IgD-negative memory B cell (primary cell): ENCODE results near the gene PCMT1. TPM values are rescaled to one million over a fixed set of nuclear protein-coding genes. Genes with fewer than 3 reads are reported as not detected.
A peak's percentile ranks its signal among the peaks of the same experiment; 100 is the strongest.

ENCODE experiments used
- H3K27ac Mint-ChIP-seq, 3 donors: one replicate each; pipeline ENCODE4 v1.8.0; 2020 to 2022; ENCODE audit warnings: mild to moderate bottlenecking in 3 of 3, mixed read lengths in 3 of 3, moderate library complexity in 1 of 3
- H3K27me3 Mint-ChIP-seq: one replicate; pipeline ENCODE4 v1.8.0; 2021; ENCODE audit warnings: mixed read lengths
- H3K36me3 Mint-ChIP-seq: one replicate; pipeline ENCODE4 v1.8.0; 2020; ENCODE audit warnings: mild to moderate bottlenecking, mixed read lengths
- H3K4me1 Mint-ChIP-seq, 3 donors: one replicate each; pipeline ENCODE4 v1.8.0; 2020 to 2022; ENCODE audit warnings: mixed read lengths in 3 of 3, mild to moderate bottlenecking in 1 of 3
- H3K4me3 Mint-ChIP-seq, 4 donors: one replicate each; pipeline ENCODE4 v1.8.0; 2020 to 2022; ENCODE audit warnings: mild to moderate bottlenecking in 4 of 4, mixed read lengths in 4 of 4, moderate library complexity in 3 of 4
- H3K9me3 Mint-ChIP-seq, 3 donors: one replicate each; pipeline ENCODE4 v1.8.0; 2020 to 2021; ENCODE audit warnings: mixed read lengths in 3 of 3, mild to moderate bottlenecking in 1 of 3
- polyA plus RNA-seq: library from polyadenylated mRNA; unstranded; fragments of 300-500 nt; fragmentation: Illumina TruSeq; gene quantifications from one replicate; pipeline ENCODE4 v1.2.3, GENCODE V29; 2021

Gene PCMT1
- 116 TPM for polyA plus RNA-seq

- Mint-ChIP-seq H3K4me3 (peak within 1 kb of the TSS; percentile 90 to 95 (median 94)), H3K27ac (peak within 1 kb of the TSS; percentile 86 to 91 (median 86)), H3K27me3 (no peaks in the 10 kb centered on the region), H3K36me3 (no peaks in the 10 kb centered on the region), H3K9me3 (no peaks in the 10 kb centered on the region), H3K4me1 (peaks cover 24 to 31% (median 25%) of the 10 kb centered on the region in 3 donors)
Observed at GRCh38 chr6:149749594-149750135, at the start of gene PCMT1. TSS of gene PCMT1 (plus strand) at chr6:149749741. CDS start at chr6:149749902, 161 bp downstream.

- H3K36me3 Mint-ChIP-seq, result no peaks in the 10 kb centered on the region
- no peaks in the 10 kb centered on the region for H3K9me3 Mint-ChIP-seq
- H3K27me3 Mint-ChIP-seq, result no peaks in the 10 kb centered on the region
- no peak overlapping the region for H3K27ac Mint-ChIP-seq
- H3K4me1 Mint-ChIP-seq, result peaks cover 11 to 18% (median 13%) of the 10 kb centered on the region in 3 donors
- H3K4me3 Mint-ChIP-seq, result no peak overlapping the region
Observed at GRCh38 chr6:149701714-149702113, 47.8 kb upstream of the PCMT1 start.

- Mint-ChIP-seq H3K9me3 (no peaks in the 10 kb centered on the region), H3K4me1 (peaks cover 36 to 45% (median 41%) of the 10 kb centered on the region in 3 donors), H3K4me3 (peak overlapping the region in 1 of 4 donors; percentile 6), H3K36me3 (peaks cover 3% of the 10 kb centered on the region), H3K27ac (peak overlapping the region in 1 of 3 donors; percentile 87), H3K27me3 (no peaks in the 10 kb centered on the region)
Observed at GRCh38 chr6:149711711-149712110, 37.8 kb upstream of the PCMT1 start.

GRCh38 chr6:149714442-149714841 lies 35.1 kb upstream of the PCMT1 start:
- H3K27ac Mint-ChIP-seq, result no peak overlapping the region
- H3K4me1 Mint-ChIP-seq, result peaks cover 29 to 36% (median 35%) of the 10 kb centered on the region in 3 donors
- H3K36me3 Mint-ChIP-seq, result peaks cover 2% of the 10 kb centered on the region
- H3K9me3 Mint-ChIP-seq, result no peaks in the 10 kb centered on the region
- peak overlapping the region in 2 of 4 donors; percentile 45 for H3K4me3 Mint-ChIP-seq
- H3K27me3 Mint-ChIP-seq, result no peaks in the 10 kb centered on the region

- H3K4me1 Mint-ChIP-seq, result peaks cover 16 to 27% (median 25%) of the 10 kb centered on the region in 3 donors
- peaks cover 2% of the 10 kb centered on the region for H3K36me3 Mint-ChIP-seq
- H3K27me3 Mint-ChIP-seq, result no peaks in the 10 kb centered on the region
- H3K9me3 Mint-ChIP-seq, result no peaks in the 10 kb centered on the region
- peak overlapping the region; percentile 91 to 100 (median 96) for H3K4me3 Mint-ChIP-seq
- peak overlapping the region in 2 of 3 donors; percentile 84 to 98 for H3K27ac Mint-ChIP-seq
Observed at GRCh38 chr6:149716181-149716963, 33.2 kb upstream of the PCMT1 start.

- peak overlapping the region; percentile 95 to 98 (median 98) for H3K27ac Mint-ChIP-seq
- H3K27me3 Mint-ChIP-seq, result no peaks in the 10 kb centered on the region
- peaks cover 16 to 25% (median 23%) of the 10 kb centered on the region in 3 donors for H3K4me1 Mint-ChIP-seq
- H3K36me3 Mint-ChIP-seq, result no peaks in the 10 kb centered on the region
- H3K4me3 Mint-ChIP-seq, result peak overlapping the region; percentile 91 to 100 (median 96)
- no peaks in the 10 kb centered on the region for H3K9me3 Mint-ChIP-seq
Observed at GRCh38 chr6:149717255-149717587, 32.3 kb upstream of the PCMT1 start.

GRCh38 chr6:149717588-149718458 lies 31.7 kb upstream of the PCMT1 start, which contains the start of gene LATS1:
TSS of gene LATS1 (minus strand) at chr6:149718101. CDS start at chr6:149702126, 15,975 bp downstream.
- Mint-ChIP-seq H3K27ac (peak within 1 kb of the TSS; percentile 96 to 98 (median 98)), H3K36me3 (no peaks in the 10 kb centered on the region), H3K9me3 (no peaks in the 10 kb centered on the region), H3K4me3 (peak within 1 kb of the TSS; percentile 91 to 100 (median 96)), H3K27me3 (no peaks in the 10 kb centered on the region), H3K4me1 (peaks cover 16 to 25% (median 23%) of the 10 kb centered on the region in 3 donors)

GRCh38 chr6:149719531-149719930 lies 30.0 kb upstream of the PCMT1 start:
- peak overlapping the region in 3 of 4 donors; percentile 25 to 65 (median 41) for H3K4me3 Mint-ChIP-seq
- H3K27me3 Mint-ChIP-seq, result no peaks in the 10 kb centered on the region
- H3K9me3 Mint-ChIP-seq, result no peaks in the 10 kb centered on the region
- H3K4me1 Mint-ChIP-seq, result peaks cover 16 to 23% (median 23%) of the 10 kb centered on the region in 3 donors
- peak overlapping the region in 2 of 3 donors; percentile 5 to 28 for H3K27ac Mint-ChIP-seq
- H3K36me3 Mint-ChIP-seq, result peaks cover under 1% of the 10 kb centered on the region

GRCh38 chr6:149723262-149723661 lies 26.3 kb upstream of the PCMT1 start:
- H3K9me3 Mint-ChIP-seq, result no peaks in the 10 kb centered on the region
- no peak overlapping the region for H3K4me3 Mint-ChIP-seq
- H3K27me3 Mint-ChIP-seq, result no peaks in the 10 kb centered on the region
- peaks cover 3% of the 10 kb centered on the region for H3K36me3 Mint-ChIP-seq
- H3K4me1 Mint-ChIP-seq, result peaks cover 4 to 9% (median 4%) of the 10 kb centered on the region in 3 donors
- H3K27ac Mint-ChIP-seq, result no peak overlapping the region

- H3K4me1 Mint-ChIP-seq, result peaks cover 0 to 11% (median 2%) of the 10 kb centered on the region in 3 donors
- H3K27ac Mint-ChIP-seq, result peak overlapping the region in 1 of 3 donors; percentile 46
- H3K9me3 Mint-ChIP-seq, result no peaks in the 10 kb centered on the region
Observed at GRCh38 chr6:149723771-149724417, 25.6 kb upstream of the PCMT1 start.

GRCh38 chr6:149725785-149726184 lies 23.8 kb upstream of the PCMT1 start:
- H3K27ac Mint-ChIP-seq, result no peak overlapping the region
- H3K36me3 Mint-ChIP-seq, result peaks cover 3% of the 10 kb centered on the region
- H3K4me3 Mint-ChIP-seq, result no peak overlapping the region
- no peaks in the 10 kb centered on the region for H3K9me3 Mint-ChIP-seq
- no peaks in the 10 kb centered on the region for H3K27me3 Mint-ChIP-seq
- peaks cover 0 to 9% (median 0%) of the 10 kb centered on the region in 3 donors for H3K4me1 Mint-ChIP-seq

More at GRCh38 chr6:149723771-149724417, 25.6 kb upstream of the PCMT1 start:
- Mint-ChIP-seq H3K36me3 (peaks cover 3% of the 10 kb centered on the region), H3K27me3 (no peaks in the 10 kb centered on the region), H3K4me3 (no peak overlapping the region)

- Mint-ChIP-seq H3K27ac (peak overlapping the region in 1 of 3 donors; percentile 76), H3K4me3 (peak overlapping the region in 1 of 4 donors; percentile 69), H3K36me3 (peaks cover 5% of the 10 kb centered on the region), H3K4me1 (peaks cover 0 to 9% (median 0%) of the 10 kb centered on the region in 3 donors), H3K27me3 (no peaks in the 10 kb centered on the region), H3K9me3 (no peaks in the 10 kb centered on the region)
Observed at GRCh38 chr6:149727793-149728498, 21.6 kb upstream of the PCMT1 start.

GRCh38 chr6:149728499-149729234 lies 20.9 kb upstream of the PCMT1 start:
- H3K4me1 Mint-ChIP-seq, result peaks cover 0 to 9% (median 0%) of the 10 kb centered on the region in 3 donors
- H3K27me3 Mint-ChIP-seq, result no peaks in the 10 kb centered on the region
- peak overlapping the region in 1 of 3 donors; percentile 76 for H3K27ac Mint-ChIP-seq
- H3K36me3 Mint-ChIP-seq, result peaks cover 5% of the 10 kb centered on the region
- H3K4me3 Mint-ChIP-seq, result peak overlapping the region in 2 of 4 donors; percentile 9 to 69
- H3K9me3 Mint-ChIP-seq, result no peaks in the 10 kb centered on the region
